Osteocyte (in vitro differentiated cells): ENCODE measurements around the gene DHX8. TPM values are rescaled to one million over a fixed set of nuclear protein-coding genes. Genes with fewer than 3 reads are reported as not detected.

Experiments
- DNase-seq: peaks from one replicate; pipeline ENCODE4 v3.0.0; 2021; ENCODE audit warnings: mixed read lengths; ENCODE audit not compliant: unreplicated experiment; ENCODE audit errors: extremely low spot score
- H3K27ac Mint-ChIP-seq: one replicate; pipeline ENCODE4 v1.8.0; 2021; ENCODE audit warnings: mild to moderate bottlenecking, mixed read lengths; ENCODE audit not compliant: unreplicated experiment
- H3K27me3 Mint-ChIP-seq: one replicate; pipeline ENCODE4 v1.8.0; 2021; ENCODE audit warnings: mixed read lengths; ENCODE audit not compliant: unreplicated experiment
- H3K36me3 Mint-ChIP-seq: one replicate; pipeline ENCODE4 v1.8.0; 2021; ENCODE audit warnings: mixed read lengths; ENCODE audit not compliant: unreplicated experiment
- H3K4me1 Mint-ChIP-seq: one replicate; pipeline ENCODE4 v1.8.0; 2021; ENCODE audit warnings: mixed read lengths; ENCODE audit not compliant: unreplicated experiment
- H3K4me3 Mint-ChIP-seq: one replicate; pipeline ENCODE4 v1.8.0; 2021; ENCODE audit warnings: mild to moderate bottlenecking, moderate library complexity, mixed read lengths; ENCODE audit not compliant: unreplicated experiment
- H3K9me3 Mint-ChIP-seq: one replicate; pipeline ENCODE4 v1.8.0; 2021; ENCODE audit warnings: mixed read lengths; ENCODE audit not compliant: unreplicated experiment
- total RNA-seq: library from RNA; stranded (reverse); gene quantifications from 2 replicates; pipeline ENCODE4 v1.2.1, GENCODE V29; 2021
- TF ChIP-seq, protein P1 (sequence below): fragments of 200-600 bp; sonication (generic); IDR thresholded peaks from 2 replicates; pipeline ENCODE4 v1.5.0; 2021; ENCODE audit warnings: antibody characterized with exemption, mild to moderate bottlenecking, moderate library complexity

The DHX8 gene
- total RNA-seq, 1 donor from 2014 or later: 70.7 TPM

DNA sequence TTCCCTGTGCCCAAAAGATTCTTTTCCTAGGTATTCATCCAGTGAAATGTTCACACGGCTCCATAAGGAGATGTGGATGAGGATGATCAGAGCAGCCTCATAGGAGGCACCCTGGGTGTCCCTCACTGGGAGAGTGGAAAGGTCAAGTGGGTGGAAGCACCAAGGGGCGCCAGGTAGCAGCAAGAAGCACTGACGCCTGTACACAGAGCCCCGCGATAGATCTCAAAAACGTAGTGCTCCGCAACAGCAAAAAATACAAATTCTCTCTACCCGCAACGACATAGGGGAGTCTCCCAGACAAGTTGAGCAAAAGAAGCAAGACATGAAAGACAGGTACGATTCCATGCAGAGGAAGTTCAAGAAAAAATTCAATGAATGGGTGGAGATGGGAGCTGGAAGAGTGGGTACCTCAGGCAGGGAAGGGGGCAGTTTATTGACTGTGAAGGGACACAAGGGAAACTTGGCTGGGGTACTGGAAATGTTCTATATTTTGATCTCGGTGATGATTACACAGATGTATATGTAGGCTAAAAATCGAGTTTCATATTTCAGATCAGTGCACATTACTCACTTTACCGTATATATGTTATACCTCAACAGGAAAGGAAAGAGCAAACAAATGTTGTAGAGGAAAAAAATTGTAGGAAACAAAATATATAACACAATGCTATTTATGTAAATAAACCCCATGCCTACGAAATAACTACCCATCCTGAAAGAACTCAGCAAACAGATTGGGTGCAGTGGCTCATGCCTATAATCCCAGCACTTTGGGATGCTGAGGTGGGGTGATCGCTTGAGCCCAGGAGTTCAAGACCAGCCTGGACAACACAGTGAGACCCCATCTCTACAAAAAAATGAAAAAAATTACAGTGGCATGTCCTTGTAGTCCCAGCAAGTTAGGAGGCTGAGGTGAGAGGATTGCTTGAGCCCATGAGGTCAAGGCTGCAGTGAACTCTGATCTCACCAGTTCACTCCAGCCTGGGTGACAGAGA is 80.1 kb downstream of the DHX8 start:
- Mint-ChIP-seq H3K27ac (no peak overlapping the region), H3K27me3 (peaks cover 22% of the 10 kb centered on the region), H3K4me1 (peaks cover 9% of the 10 kb centered on the region), H3K4me3 (no peak overlapping the region), H3K36me3 (no peaks in the 10 kb centered on the region), H3K9me3 (no peaks in the 10 kb centered on the region)
- DNase-seq: no peak
- TF ChIP-seq, protein P1, sequence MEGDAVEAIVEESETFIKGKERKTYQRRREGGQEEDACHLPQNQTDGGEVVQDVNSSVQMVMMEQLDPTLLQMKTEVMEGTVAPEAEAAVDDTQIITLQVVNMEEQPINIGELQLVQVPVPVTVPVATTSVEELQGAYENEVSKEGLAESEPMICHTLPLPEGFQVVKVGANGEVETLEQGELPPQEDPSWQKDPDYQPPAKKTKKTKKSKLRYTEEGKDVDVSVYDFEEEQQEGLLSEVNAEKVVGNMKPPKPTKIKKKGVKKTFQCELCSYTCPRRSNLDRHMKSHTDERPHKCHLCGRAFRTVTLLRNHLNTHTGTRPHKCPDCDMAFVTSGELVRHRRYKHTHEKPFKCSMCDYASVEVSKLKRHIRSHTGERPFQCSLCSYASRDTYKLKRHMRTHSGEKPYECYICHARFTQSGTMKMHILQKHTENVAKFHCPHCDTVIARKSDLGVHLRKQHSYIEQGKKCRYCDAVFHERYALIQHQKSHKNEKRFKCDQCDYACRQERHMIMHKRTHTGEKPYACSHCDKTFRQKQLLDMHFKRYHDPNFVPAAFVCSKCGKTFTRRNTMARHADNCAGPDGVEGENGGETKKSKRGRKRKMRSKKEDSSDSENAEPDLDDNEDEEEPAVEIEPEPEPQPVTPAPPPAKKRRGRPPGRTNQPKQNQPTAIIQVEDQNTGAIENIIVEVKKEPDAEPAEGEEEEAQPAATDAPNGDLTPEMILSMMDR: no peak

DNA sequence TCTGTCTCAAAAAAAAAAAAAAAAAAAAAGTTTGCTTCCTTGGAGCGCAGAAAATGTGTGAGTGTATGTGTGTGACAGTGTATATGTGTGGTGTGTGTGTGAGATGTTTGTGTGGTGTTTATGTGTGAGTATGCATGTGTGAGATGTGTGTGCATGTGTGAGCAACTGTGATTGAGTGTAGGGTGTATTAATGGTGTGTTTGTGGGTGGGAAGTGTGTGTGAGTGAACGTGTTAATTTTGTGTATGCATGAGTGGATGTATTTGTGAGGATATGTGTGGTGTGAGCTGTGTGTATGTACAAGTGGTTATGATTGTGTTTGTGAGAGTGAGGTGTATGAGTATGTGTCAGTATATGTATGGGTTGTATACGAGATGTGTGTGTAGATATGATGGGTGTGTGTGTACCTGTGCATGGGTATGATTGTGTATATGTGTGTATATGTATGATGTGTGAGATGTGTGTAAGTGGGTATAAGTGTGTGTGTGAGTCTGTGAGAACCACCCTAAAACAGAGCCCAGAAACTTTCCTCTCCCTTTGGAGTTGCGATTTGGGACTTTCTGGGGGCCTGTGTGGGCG is 84.8 kb downstream of the DHX8 start:
- H3K27ac Mint-ChIP-seq: no peak overlapping the region
- H3K36me3 Mint-ChIP-seq: no peaks in the 10 kb centered on the region
- DNase-seq: no peak
- H3K4me3 Mint-ChIP-seq: no peak overlapping the region
- H3K4me1 Mint-ChIP-seq: no peaks in the 10 kb centered on the region
- TF ChIP-seq, protein P1: no peak
- peaks cover 7% of the 10 kb centered on the region for H3K27me3 Mint-ChIP-seq
- no peaks in the 10 kb centered on the region for H3K9me3 Mint-ChIP-seq

DNA sequence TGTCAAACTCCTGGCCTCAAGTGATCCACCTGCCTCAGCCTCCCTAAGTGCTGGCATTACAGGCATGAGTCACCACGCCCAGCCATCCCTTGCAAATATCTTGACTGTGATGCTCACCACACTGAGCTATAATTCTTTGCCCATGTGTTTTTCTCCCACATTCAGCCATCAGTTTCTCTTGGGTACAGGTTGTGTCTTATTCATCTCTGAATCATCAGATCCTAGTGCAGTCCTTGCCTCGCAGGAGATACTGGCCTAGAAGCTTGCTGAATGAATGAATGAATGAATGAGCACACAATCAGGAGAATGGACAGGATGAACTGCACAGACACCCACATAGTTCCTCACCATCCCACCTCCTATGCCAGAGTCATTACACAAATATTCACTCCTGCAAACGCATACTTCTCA is 86.7 kb downstream of the DHX8 start:
- no peaks in the 10 kb centered on the region for H3K9me3 Mint-ChIP-seq
- TF ChIP-seq, protein P1: no peak
- no peaks in the 10 kb centered on the region for H3K36me3 Mint-ChIP-seq
- H3K27ac Mint-ChIP-seq: no peak overlapping the region
- peaks cover 6% of the 10 kb centered on the region for H3K27me3 Mint-ChIP-seq
- no peak for DNase-seq
- H3K4me1 Mint-ChIP-seq: no peaks in the 10 kb centered on the region
- no peak overlapping the region for H3K4me3 Mint-ChIP-seq

DNA sequence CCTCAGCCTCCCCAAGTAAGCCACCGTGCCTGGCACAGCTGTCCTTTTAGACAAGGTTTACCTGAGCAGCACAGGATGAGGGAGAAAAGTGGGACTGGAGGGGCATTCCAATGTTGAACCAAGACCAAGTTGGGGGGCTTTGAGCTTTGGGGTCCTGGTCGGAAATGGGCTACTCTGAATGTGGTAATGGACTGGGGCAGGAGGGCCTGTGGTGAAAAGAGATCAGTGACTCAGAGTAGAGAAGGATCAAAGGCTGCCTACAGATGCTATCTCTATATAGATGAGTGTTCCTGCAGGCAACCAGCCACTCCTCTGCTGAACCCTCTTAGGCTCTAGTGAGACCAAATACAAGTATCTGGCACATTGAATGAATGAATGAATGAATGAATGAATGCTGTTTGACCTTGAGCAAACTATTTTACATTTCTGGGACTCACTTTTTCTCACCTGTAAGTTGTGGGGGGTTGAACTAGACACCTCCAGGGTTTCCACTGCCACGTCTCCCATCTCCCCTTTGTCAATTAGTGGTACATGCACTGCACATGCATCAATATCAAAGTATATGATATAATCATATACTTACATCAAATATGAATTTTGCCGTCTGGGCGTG is 88.7 kb downstream of the DHX8 start:
- H3K4me1 Mint-ChIP-seq: peaks cover 2% of the 10 kb centered on the region
- no peak overlapping the region for H3K4me3 Mint-ChIP-seq
- H3K9me3 Mint-ChIP-seq: no peaks in the 10 kb centered on the region
- no peaks in the 10 kb centered on the region for H3K36me3 Mint-ChIP-seq
- H3K27ac Mint-ChIP-seq: no peak overlapping the region
- TF ChIP-seq, protein P1: no peak
- DNase-seq: no peak
- peaks cover 9% of the 10 kb centered on the region for H3K27me3 Mint-ChIP-seq
